Cardiac muscle cell (in vitro differentiated cells and primary cell): Measurements from ENCODE around the gene WFDC13. TPM values are rescaled to one million over a fixed set of nuclear protein-coding genes. Genes with fewer than 3 reads are reported as not detected.

Experiments
- DNase-seq, 2 donors: peaks; one replicate each; pipeline versions ENCODE4 v3.0.0 to v3.0.0-alpha.2; 2010 to 2017; ENCODE audit warnings: low read depth in 1 of 2, low spot score in 1 of 2
- H3K27ac ChIP-seq: fragments of 200-600 bp; sonication (generic); 2 replicates; pipeline ENCODE4 v1.5.1; 2016
- H3K27me3 ChIP-seq: fragments of 200-600 bp; sonication (generic); 2 replicates; pipeline ENCODE4 v1.6.0; 2016; ENCODE audit warnings: control low read depth
- H3K36me3 ChIP-seq: fragments of 200-600 bp; sonication (generic); 2 replicates; pipeline ENCODE4 v1.5.1; 2016; ENCODE audit warnings: control low read depth
- H3K4me1 ChIP-seq: fragments of 200-600 bp; sonication (generic); 2 replicates; pipeline ENCODE4 v1.8.1; 2017; ENCODE audit warnings: low read depth, mild to moderate bottlenecking, mixed run types
- H3K4me3 ChIP-seq: fragments of 200-600 bp; sonication (generic); 2 replicates; pipeline ENCODE4 v1.5.1; 2016; ENCODE audit warnings: mild to moderate bottlenecking
- H3K9me3 ChIP-seq: fragments of 200-600 bp; sonication (generic); 2 replicates; pipeline ENCODE4 v1.5.1; 2017; ENCODE audit warnings: low read depth, mild to moderate bottlenecking, control low read depth
- polyA plus RNA-seq: library from polyadenylated mRNA; unstranded; fragments of >200 nt; fragmentation: Nextera tagmentation; extraction: Ambion mirVana; gene quantifications from 2 replicates; pipeline ENCODE4 v1.2.1, GENCODE V29; 2016
- total RNA-seq: library from RNA; depleted of rRNA; stranded (reverse); fragments of >200 nt; gene quantifications from 2 replicates; pipeline ENCODE4 v1.2.3, GENCODE V29; 2016
- TF ChIP-seq, protein P1 (sequence below): IDR thresholded peaks from 2 replicates; pipeline ENCODE4 v1.5.1; 2012; ENCODE audit warnings: low read depth, mild to moderate bottlenecking, low read length

Gene WFDC13
- total and polyA plus RNA-seq, 2 experiments from 2014 or later: not detected

DNA sequence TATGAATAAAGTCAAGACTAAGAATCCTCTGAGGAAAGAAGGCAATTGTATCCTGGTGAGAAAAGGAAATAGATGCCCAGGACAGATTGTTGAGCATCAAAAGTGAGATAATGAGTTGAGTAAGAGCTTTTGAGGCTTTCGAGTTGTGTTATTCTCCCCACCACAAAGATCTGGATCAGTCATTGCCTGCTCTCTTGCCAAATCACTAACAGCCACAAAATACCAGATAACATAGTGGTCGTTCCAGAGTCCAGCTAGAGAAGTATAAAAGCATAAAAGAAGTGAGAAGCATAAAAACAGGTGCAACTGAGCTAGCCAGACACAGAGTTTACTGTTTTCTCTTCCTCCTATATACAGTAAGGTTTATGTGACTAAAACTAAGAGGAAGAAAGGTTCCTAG lies 25.2 kb downstream of the WFDC13 start:
- H3K4me1 ChIP-seq: no peaks in the 10 kb centered on the region
- no peaks in the 10 kb centered on the region for H3K36me3 ChIP-seq
- no peaks in the 10 kb centered on the region for H3K9me3 ChIP-seq
- TF ChIP-seq, protein P1, sequence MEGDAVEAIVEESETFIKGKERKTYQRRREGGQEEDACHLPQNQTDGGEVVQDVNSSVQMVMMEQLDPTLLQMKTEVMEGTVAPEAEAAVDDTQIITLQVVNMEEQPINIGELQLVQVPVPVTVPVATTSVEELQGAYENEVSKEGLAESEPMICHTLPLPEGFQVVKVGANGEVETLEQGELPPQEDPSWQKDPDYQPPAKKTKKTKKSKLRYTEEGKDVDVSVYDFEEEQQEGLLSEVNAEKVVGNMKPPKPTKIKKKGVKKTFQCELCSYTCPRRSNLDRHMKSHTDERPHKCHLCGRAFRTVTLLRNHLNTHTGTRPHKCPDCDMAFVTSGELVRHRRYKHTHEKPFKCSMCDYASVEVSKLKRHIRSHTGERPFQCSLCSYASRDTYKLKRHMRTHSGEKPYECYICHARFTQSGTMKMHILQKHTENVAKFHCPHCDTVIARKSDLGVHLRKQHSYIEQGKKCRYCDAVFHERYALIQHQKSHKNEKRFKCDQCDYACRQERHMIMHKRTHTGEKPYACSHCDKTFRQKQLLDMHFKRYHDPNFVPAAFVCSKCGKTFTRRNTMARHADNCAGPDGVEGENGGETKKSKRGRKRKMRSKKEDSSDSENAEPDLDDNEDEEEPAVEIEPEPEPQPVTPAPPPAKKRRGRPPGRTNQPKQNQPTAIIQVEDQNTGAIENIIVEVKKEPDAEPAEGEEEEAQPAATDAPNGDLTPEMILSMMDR: no peak
- DNase-seq: peak in 1 of 2 donors; percentile 35
- no peak overlapping the region for H3K4me3 ChIP-seq
- H3K27ac ChIP-seq: no peak overlapping the region
- no peaks in the 10 kb centered on the region for H3K27me3 ChIP-seq

DNA sequence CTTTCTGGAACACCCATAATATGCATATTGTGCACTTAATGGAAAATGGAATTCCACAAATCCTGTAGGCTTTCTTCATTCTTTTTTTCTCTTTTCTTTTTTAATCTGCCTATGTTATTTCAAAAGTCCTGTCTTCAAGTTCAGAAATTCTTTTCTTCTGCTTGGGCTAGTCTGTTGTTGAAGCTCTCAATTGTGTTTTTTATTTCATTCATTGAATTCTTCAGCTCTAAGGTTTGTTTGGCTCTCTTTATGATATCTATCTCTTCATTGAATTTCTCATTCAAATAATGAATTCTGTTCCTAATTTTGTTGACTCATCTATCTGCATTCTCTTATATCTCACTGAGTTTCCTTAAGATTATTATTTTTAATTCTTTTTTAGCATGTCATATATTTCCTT lies 30.4 kb downstream of the WFDC13 start:
- Histone ChIP-seq H3K4me3 (no peak overlapping the region), H3K4me1 (no peaks in the 10 kb centered on the region), H3K27ac (no peak overlapping the region), H3K27me3 (no peaks in the 10 kb centered on the region), H3K9me3 (no peaks in the 10 kb centered on the region), H3K36me3 (no peaks in the 10 kb centered on the region)
- TF ChIP-seq, protein P1: no peak
- no peak for DNase-seq

DNA sequence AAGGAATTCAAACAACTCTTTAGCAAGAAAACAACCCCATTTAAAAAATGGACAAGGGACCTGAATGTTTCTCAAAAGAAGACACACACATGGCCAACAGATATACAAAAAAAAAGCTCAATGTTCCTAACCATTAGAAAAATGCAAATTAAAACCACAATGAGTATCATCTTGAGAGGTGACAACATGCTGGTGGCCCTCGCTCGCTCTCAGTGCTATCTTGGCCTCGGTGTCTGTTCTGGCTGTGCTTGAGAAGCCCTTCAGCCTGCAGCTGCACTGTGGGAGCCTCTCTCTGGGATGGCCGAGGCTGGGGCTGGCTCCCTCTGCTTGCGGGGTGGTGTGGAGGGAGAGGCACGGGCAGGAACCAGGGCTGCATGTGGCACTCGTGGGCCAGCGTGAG lies 33.7 kb downstream of the WFDC13 start:
- H3K4me3 ChIP-seq: no peak overlapping the region
- DNase-seq: no peak
- no peaks in the 10 kb centered on the region for H3K4me1 ChIP-seq
- H3K36me3 ChIP-seq: no peaks in the 10 kb centered on the region
- TF ChIP-seq, protein P1: no peak
- H3K27ac ChIP-seq: no peak overlapping the region
- H3K27me3 ChIP-seq: no peaks in the 10 kb centered on the region
- H3K9me3 ChIP-seq: no peaks in the 10 kb centered on the region

DNA sequence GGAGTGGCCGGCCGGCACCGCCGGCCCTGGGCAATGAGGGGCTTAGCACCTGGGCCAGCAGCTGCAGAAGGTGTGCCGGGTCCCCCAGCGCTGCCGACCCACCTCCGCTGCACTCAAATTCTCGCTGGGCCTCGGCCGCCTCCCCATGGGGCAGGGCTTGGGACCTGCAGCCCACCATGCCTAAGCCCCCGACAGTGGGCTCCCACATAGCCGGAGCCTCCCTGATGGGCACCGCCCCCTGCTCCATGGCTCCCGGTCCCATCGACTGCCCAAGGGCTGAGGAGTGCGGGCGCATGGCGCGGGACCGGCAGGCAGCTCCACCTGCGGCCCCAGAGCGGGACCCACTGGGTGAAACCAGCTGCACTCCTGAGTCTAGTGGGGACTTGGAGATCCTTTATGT lies 34.1 kb downstream of the WFDC13 start:
- Histone ChIP-seq H3K4me3 (no peak overlapping the region), H3K4me1 (no peaks in the 10 kb centered on the region), H3K27ac (no peak overlapping the region), H3K36me3 (no peaks in the 10 kb centered on the region), H3K9me3 (no peaks in the 10 kb centered on the region), H3K27me3 (no peaks in the 10 kb centered on the region)
- no peak for DNase-seq
- TF ChIP-seq, protein P1: no peak

DNA sequence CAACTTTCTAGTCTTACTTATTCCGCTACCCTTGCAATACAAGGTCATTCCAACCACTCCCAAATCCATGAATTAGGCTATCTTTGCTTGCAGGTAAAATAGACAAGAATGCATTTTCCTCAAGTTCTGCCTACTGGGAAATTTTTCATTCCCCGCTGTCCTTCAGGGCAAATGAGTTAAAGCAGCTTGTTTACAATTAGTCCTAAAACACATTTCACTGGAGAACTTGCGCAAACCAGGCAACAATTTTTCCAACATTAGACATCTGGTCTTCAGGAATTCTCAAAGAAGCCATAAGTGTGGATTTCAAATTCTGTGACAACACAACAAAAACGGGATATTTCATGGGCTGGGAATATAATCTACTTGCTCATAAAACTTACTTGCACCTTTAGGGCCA lies 40.8 kb downstream of the WFDC13 start:
- Histone ChIP-seq H3K9me3 (no peaks in the 10 kb centered on the region), H3K27ac (no peak overlapping the region), H3K4me1 (no peaks in the 10 kb centered on the region), H3K4me3 (no peak overlapping the region), H3K27me3 (no peaks in the 10 kb centered on the region), H3K36me3 (no peaks in the 10 kb centered on the region)
- DNase-seq: no peak
- TF ChIP-seq, protein P1: no peak

DNA sequence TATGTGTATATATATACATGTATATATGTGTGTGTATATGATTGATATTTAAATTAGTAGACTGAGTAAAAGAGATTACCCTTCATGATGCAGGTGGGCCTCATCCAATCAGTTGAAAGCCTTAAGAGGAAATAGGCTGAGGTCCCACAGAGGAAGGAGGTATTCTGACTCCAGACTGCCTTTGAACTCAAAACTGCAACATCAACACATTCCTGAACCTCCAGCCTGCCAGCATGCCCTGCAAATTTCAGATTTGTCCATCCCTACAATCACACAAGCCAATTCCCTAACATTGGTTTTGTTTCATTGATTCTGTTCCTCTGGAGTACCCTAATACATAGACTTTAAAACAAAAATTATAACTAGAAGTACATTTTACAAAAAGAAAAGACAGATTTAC lies 43.2 kb downstream of the WFDC13 start:
- DNase-seq: no peak
- Histone ChIP-seq H3K36me3 (no peaks in the 10 kb centered on the region), H3K4me1 (no peaks in the 10 kb centered on the region), H3K27ac (no peak overlapping the region), H3K4me3 (no peak overlapping the region), H3K27me3 (no peaks in the 10 kb centered on the region), H3K9me3 (no peaks in the 10 kb centered on the region)
- TF ChIP-seq, protein P1: no peak
